ENCODE data around the gene CDPF1.

The CDPF1 gene

DNA sequence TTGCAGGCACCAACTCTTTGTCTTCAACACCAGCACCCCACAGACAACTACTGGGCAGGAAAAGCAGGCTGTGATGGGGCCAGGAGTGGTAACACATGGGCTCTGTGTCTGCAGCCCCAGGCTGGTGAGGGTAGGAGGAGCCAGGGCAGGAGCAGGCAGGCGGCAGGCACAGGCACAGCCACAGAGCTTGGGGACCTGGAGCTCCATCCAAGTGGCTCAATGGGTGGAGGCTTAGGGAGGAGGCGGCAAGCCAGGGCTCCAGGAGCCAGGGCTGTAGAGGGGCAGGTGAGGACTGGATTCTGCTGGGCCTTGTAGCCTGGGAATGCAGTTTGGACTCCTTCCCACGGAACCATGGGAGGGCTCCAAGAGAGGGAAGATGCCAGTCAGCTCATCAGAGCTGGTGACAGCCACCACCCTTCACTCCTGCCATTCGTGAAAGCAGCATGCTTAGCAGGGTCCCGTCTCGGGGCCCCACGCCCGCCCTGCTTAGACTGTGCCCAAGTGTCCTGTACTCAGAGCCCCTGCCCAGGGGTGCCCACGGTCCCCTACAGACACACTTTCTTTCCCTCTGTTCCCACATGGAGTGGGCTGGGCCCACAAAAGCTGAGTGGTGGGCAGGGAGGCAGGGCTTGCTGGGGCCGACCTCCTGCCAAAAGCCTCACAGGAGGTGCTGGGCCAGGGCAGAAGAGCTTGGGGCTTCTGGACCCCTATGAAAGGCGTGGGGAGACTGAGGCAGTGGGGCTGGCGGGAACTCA is 30.1 kb upstream of the CDPF1 start:
- H3K9ac ChIP-seq (ENCODE audit: low read length), result no peak overlapping the region
- no peak for DNase-seq (ENCODE audit: low read depth)
- no peak overlapping the region for H3K4me3 ChIP-seq (ENCODE audit: low read length)
- H3K36me3 ChIP-seq (ENCODE audit: control insufficient read depth, insufficient read depth, low read length, severe bottlenecking), result peaks cover 86% of the 10 kb centered on the region
- peaks cover 7% of the 10 kb centered on the region for H3K4me1 ChIP-seq (ENCODE audit: control insufficient read depth, insufficient read depth, low read length)
- H3K9me3 ChIP-seq (ENCODE audit: control insufficient read depth, low read length), result no peaks in the 10 kb centered on the region
- no peaks in the 10 kb centered on the region for H3K27me3 ChIP-seq (replicated peaks; ENCODE audit: control insufficient read depth, insufficient read depth, low read length)

DNA sequence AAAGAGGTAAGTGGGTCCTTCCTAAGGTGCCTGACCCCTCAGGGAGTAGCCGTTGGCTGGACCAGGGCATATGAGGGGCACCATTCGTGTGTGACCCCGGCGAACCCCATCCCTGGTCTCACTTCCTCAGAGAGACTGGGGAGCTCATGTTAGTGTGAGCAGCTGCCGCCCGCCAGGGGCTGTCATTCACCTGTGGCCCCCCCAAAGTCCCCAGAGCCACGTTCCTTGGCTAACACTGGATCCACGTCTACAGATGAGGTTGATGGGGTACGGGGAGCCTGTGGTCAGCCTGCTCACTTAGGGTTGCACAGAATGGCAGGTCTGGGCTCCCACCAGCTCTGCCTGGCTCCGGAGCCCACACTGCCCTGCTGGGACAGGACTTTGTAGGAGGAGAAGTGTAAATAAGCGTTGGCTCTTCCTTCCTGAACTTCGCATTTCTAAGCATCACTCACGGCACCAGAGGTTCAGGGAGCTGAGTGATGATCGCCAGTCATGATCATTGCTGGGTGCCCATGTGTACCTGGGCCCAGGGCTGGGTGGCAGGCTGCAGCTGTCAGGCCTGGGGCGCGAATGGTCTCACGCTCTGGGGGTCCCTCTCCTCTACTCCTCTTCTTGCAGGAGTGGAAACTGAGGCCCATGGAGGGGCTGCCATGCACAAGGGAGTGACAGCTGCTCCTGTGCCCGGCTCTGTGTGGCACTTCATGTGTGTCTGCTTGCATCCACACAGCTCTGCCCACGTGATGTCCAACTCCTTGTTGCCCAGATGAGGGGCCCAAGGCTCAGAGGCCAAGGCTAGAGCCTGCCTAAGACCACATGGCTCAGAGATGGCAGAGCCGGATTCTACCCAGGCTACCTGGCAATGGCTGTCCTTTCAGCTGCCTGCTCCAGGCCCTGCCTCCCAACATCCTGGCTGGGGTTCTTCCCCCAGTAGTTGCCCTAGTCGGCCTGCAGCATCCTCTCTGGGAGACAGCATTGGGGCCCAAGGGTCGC is 28.9 kb upstream of the CDPF1 start:
- no peak overlapping the region for H3K4me3 ChIP-seq (ENCODE audit: low read length)
- H3K36me3 ChIP-seq (ENCODE audit: control insufficient read depth, insufficient read depth, low read length, severe bottlenecking), result peaks cover 84% of the 10 kb centered on the region
- no peak for DNase-seq (ENCODE audit: low read depth)
- no peaks in the 10 kb centered on the region for H3K9me3 ChIP-seq (ENCODE audit: control insufficient read depth, low read length)
- H3K27me3 ChIP-seq (replicated peaks; ENCODE audit: control insufficient read depth, insufficient read depth, low read length), result no peaks in the 10 kb centered on the region
- no peaks in the 10 kb centered on the region for H3K4me1 ChIP-seq (ENCODE audit: control insufficient read depth, insufficient read depth, low read length)
- H3K9ac ChIP-seq (ENCODE audit: low read length), result no peak overlapping the region

GRCh38 chr22:46276563-46276962 is 26.5 kb upstream of the CDPF1 start:
- H3K9ac ChIP-seq (ENCODE audit: low read length), result no peak overlapping the region
- no peak overlapping the region for H3K4me3 ChIP-seq (ENCODE audit: low read length)
- no peak for DNase-seq (ENCODE audit: low read depth)
- no peaks in the 10 kb centered on the region for H3K9me3 ChIP-seq (ENCODE audit: control insufficient read depth, low read length)
- peaks cover 93% of the 10 kb centered on the region for H3K36me3 ChIP-seq (ENCODE audit: control insufficient read depth, insufficient read depth, low read length, severe bottlenecking)
- no peaks in the 10 kb centered on the region for H3K4me1 ChIP-seq (ENCODE audit: control insufficient read depth, insufficient read depth, low read length)
- no peaks in the 10 kb centered on the region for H3K27me3 ChIP-seq (replicated peaks; ENCODE audit: control insufficient read depth, insufficient read depth, low read length)

DNA sequence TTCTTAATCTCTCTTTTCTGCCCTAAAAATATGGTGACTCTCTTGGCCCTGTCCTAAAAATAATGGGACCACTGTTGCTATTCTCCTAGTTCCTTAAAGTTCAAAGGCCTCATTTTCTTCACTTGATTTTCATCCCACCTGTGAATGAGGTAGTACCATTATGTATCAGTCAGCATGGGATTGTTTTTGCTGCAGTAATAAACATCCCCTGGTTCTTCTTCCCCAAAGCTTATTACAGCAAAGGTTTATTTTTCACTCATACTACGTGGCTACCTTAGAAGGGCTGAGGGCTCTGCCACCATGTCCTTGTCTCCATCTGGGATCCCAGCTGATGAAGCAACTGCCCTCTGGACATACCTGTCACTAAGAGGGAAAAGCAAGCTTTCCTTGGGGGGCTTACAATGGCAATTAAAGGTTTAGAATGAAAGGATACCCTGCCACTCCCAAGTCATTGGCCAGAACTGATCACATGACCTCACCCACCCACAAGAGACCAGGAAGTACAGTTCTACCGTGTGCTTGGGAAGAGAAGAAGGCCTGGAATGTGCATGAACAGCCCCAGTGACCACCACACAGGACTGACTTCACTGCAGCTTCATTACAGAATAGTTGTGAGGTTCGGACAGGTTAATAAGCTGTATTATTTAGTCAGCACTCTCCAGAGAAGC is 25.5 kb upstream of the CDPF1 start:
- H3K27me3 ChIP-seq (replicated peaks; ENCODE audit: control insufficient read depth, insufficient read depth, low read length), result no peaks in the 10 kb centered on the region
- no peaks in the 10 kb centered on the region for H3K9me3 ChIP-seq (ENCODE audit: control insufficient read depth, low read length)
- DNase-seq (ENCODE audit: low read depth), result no peak
- H3K4me1 ChIP-seq (ENCODE audit: control insufficient read depth, insufficient read depth, low read length), result no peaks in the 10 kb centered on the region
- no peak overlapping the region for H3K4me3 ChIP-seq (ENCODE audit: low read length)
- H3K9ac ChIP-seq (ENCODE audit: low read length), result no peak overlapping the region
- peaks cover 84% of the 10 kb centered on the region for H3K36me3 ChIP-seq (ENCODE audit: control insufficient read depth, insufficient read depth, low read length, severe bottlenecking)

GRCh38 chr22:46274381-46274780 is 24.3 kb upstream of the CDPF1 start:
- no peaks in the 10 kb centered on the region for H3K9me3 ChIP-seq (ENCODE audit: control insufficient read depth, low read length)
- no peak for DNase-seq (ENCODE audit: low read depth)
- H3K9ac ChIP-seq (ENCODE audit: low read length), result no peak overlapping the region
- H3K36me3 ChIP-seq (ENCODE audit: control insufficient read depth, insufficient read depth, low read length, severe bottlenecking), result peaks cover 77% of the 10 kb centered on the region
- H3K27me3 ChIP-seq (replicated peaks; ENCODE audit: control insufficient read depth, insufficient read depth, low read length), result no peaks in the 10 kb centered on the region
- H3K4me3 ChIP-seq (ENCODE audit: low read length), result no peak overlapping the region
- H3K4me1 ChIP-seq (ENCODE audit: control insufficient read depth, insufficient read depth, low read length), result peaks cover 6% of the 10 kb centered on the region

DNA sequence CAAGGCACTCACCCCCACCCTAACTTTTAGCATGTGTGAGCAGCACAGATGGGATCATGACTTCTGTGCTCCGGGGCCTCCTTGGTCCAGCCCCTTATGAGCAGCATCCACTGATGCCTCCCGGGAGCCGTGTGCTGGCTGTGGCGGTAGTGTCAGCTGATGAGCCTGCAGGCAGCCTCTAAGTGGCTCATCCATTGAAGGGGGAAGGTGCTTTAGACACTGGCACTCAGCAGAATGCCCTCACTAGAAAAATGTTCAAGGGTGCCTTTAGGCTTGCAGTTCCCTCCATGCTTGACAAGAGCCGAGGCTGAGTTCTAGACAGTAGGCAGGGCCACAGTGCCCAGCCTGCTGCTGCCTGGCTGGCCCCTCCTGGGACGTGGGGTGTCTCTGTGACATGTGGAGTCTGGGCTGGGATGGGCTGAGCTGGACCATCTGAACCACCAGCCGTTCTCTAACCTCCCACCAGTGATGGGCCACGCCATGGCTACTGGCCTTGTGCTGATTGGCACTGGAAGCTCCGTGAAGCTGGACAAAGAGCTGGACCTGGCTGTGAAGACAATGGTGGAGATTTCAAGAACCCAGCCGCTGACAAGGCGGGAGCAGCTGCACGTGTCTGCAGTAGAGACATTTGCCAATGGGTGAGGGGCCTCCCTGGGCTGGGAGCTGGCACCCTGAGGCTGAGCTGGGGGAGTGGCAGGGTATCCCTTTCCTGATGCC is 23.5 kb upstream of the CDPF1 start:
- Histone ChIP-seq H3K27me3 (replicated peaks; ENCODE audit: control insufficient read depth, insufficient read depth, low read length) (no peaks in the 10 kb centered on the region), H3K9ac (ENCODE audit: low read length) (no peak overlapping the region), H3K4me1 (ENCODE audit: control insufficient read depth, insufficient read depth, low read length) (peaks cover 13% of the 10 kb centered on the region), H3K36me3 (ENCODE audit: control insufficient read depth, insufficient read depth, low read length, severe bottlenecking) (peaks cover 71% of the 10 kb centered on the region), H3K9me3 (ENCODE audit: control insufficient read depth, low read length) (no peaks in the 10 kb centered on the region), H3K4me3 (ENCODE audit: low read length) (no peak overlapping the region)
- DNase-seq (ENCODE audit: low read depth), result no peak

DNA sequence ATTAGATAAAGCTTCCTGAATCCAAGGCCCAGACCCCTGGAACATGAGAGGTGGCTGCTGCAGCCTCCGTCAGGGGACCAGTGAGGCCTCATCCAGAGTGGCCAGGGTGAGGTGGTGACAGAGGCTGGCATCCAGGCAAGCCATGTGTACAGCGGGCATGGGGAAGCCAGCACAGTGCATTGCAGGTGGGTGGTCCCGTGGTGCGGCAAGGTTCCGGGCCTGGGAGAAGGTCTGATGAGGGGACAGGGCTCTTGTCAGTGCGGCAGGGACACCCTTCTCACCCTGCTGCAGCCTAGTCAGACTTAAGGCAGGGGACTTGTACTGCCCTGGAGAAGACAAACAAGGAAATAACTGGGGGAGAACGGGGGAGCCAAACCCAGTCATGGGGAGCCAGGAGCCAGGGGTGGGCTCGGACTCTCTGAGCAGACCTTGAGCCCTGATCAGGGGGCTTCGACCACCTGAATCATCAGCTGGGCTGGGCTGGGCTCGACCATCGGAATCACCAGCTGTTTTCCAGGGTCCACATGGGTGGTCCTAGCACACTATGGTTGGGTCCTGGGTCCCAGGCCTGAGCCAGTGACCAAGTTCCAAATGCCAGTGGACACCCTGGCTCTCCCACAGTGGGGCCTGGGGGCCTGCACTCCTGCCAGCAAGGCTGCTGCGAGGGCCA is 22.8 kb upstream of the CDPF1 start:
- Histone ChIP-seq H3K36me3 (ENCODE audit: control insufficient read depth, insufficient read depth, low read length, severe bottlenecking) (peaks cover 64% of the 10 kb centered on the region), H3K4me3 (ENCODE audit: low read length) (no peak overlapping the region), H3K9ac (ENCODE audit: low read length) (no peak overlapping the region), H3K4me1 (ENCODE audit: control insufficient read depth, insufficient read depth, low read length) (peaks cover 13% of the 10 kb centered on the region), H3K27me3 (replicated peaks; ENCODE audit: control insufficient read depth, insufficient read depth, low read length) (no peaks in the 10 kb centered on the region), H3K9me3 (ENCODE audit: control insufficient read depth, low read length) (no peaks in the 10 kb centered on the region)
- no peak for DNase-seq (ENCODE audit: low read depth)

DNA sequence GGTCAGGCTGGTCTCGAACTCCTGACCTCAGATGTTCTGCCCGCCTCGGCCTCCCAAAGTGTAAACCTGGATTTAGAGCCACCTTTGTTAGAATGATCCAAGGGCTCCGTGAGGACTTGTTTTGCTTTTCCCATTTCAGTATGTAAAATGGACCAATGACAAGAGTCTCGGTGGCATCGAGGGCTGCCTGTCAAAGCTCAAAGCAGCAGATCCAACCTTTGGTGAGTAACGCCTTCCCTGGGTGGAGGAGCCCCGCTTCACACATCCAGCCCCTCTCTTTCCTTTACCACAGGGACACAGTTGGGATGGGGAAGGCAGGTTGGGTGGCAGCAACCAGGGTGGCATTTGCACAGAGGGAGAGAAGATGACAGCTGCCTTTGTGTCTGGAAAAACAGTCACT is 22.1 kb upstream of the CDPF1 start:
- no peaks in the 10 kb centered on the region for H3K27me3 ChIP-seq (replicated peaks; ENCODE audit: control insufficient read depth, insufficient read depth, low read length)
- DNase-seq (ENCODE audit: low read depth), result no peak
- no peaks in the 10 kb centered on the region for H3K9me3 ChIP-seq (ENCODE audit: control insufficient read depth, low read length)
- H3K4me3 ChIP-seq (ENCODE audit: low read length), result no peak overlapping the region
- no peak overlapping the region for H3K9ac ChIP-seq (ENCODE audit: low read length)
- peaks cover 59% of the 10 kb centered on the region for H3K36me3 ChIP-seq (ENCODE audit: control insufficient read depth, insufficient read depth, low read length, severe bottlenecking)
- peaks cover 14% of the 10 kb centered on the region for H3K4me1 ChIP-seq (ENCODE audit: control insufficient read depth, insufficient read depth, low read length)

DNA sequence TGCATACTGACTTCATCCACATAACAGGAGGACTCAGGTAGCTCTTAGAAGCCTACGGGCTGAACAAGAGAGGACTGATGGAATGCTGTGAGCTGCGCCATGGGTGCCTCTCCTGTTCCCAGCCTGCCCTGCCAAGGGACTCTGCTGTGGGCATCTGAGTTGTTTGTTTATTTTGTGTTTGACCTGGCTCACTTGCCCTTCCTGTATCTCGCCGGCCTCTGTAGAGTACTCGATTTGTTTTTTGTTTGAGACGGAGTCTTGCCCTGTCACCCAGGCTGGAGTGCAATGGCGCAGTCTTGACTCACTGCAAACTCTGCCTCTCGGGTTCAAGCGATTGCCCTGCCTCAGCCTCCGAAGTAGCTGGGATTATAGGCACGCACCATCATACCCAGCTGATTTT is 19.5 kb upstream of the CDPF1 start:
- DNase-seq (ENCODE audit: low read depth), result no peak
- Histone ChIP-seq H3K9ac (ENCODE audit: low read length) (peak overlapping the region; percentile 94), H3K27me3 (replicated peaks; ENCODE audit: control insufficient read depth, insufficient read depth, low read length) (no peaks in the 10 kb centered on the region), H3K9me3 (ENCODE audit: control insufficient read depth, low read length) (no peaks in the 10 kb centered on the region), H3K4me3 (ENCODE audit: low read length) (peak overlapping the region; percentile 83), H3K4me1 (ENCODE audit: control insufficient read depth, insufficient read depth, low read length) (peaks cover 16% of the 10 kb centered on the region), H3K36me3 (ENCODE audit: control insufficient read depth, insufficient read depth, low read length, severe bottlenecking) (peaks cover 37% of the 10 kb centered on the region)

DNA sequence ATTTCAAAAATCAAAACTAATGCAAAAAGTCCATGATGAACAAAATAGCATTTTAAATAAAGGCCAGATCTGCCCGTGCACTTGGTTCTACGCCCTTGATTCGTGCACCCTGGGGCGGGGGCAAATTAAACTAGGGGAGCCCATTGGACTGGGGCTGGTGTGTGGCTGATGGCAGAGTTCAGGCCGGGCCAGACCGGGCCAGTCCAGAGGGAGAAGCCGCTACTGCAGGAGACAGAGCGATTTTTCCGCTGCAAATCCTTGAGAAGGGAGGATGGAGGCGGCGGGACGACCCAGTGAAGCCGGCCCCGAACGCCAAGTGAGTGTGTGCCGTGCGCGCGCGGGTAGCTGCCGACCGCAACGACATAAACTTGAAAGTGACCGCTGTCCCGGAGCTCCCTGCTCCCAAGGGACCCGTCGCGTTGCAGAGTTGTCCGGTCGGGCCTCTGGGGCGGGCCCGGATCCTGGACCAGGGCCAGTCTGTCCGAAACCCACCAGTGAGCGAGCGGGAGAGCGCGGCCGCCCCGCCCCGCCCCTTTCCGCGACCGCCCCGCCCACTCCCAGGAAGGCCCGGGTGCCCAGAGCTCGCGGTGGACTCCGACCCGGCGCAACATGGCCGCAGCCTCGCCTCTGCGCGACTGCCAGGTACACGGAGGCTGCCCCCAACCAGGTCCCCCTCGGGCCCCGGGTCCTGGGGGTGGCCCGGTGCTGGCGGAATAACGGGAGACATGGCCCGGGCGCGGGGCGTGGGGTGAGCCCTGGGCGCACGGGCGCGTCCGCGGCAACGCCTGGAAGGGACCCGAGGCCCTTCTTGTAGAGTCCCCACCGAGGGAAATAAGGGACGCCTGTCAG is 17.6 kb upstream of the CDPF1 start, which contains the start of gene TTC38:
TSS of gene TTC38 (plus strand) at position 578 of the 849 bp plus-strand sequence. CDS start at position 610, 32 bp downstream.
- Histone ChIP-seq H3K9ac (ENCODE audit: low read length) (peak within 1 kb of the TSS; percentile 94), H3K27me3 (replicated peaks; ENCODE audit: control insufficient read depth, insufficient read depth, low read length) (no peaks in the 10 kb centered on the region), H3K4me3 (ENCODE audit: low read length) (peak within 1 kb of the TSS; percentile 83), H3K4me1 (ENCODE audit: control insufficient read depth, insufficient read depth, low read length) (peaks cover 16% of the 10 kb centered on the region), H3K9me3 (ENCODE audit: control insufficient read depth, low read length) (no peaks in the 10 kb centered on the region), H3K36me3 (ENCODE audit: control insufficient read depth, insufficient read depth, low read length, severe bottlenecking) (peaks cover 19% of the 10 kb centered on the region)
- DNase-seq (ENCODE audit: low read depth), result peak; percentile 94
